GM21423 (cell line): ENCODE data around the gene TMEM139.

Experiments
- ATAC-seq: cut with Tn5 transposase; IDR thresholded peaks from one replicate; pipeline ENCODE4 v1.9.1; 2021; ENCODE audit warnings: mild to moderate bottlenecking, moderate library complexity; ENCODE audit not compliant: unreplicated experiment

Gene TMEM139

GRCh38 chr7:143284591-143285469 is at the start of gene TMEM139:
TMEM139 (plus strand) TSS chr7:143284958; CDS start chr7:143285958, 1,000 bp downstream.
- ATAC-seq: no peak

- no peak for ATAC-seq
These were observed 49.2 kb upstream of the TMEM139 start for GRCh38 chr7:143235561-143235960.

DNA sequence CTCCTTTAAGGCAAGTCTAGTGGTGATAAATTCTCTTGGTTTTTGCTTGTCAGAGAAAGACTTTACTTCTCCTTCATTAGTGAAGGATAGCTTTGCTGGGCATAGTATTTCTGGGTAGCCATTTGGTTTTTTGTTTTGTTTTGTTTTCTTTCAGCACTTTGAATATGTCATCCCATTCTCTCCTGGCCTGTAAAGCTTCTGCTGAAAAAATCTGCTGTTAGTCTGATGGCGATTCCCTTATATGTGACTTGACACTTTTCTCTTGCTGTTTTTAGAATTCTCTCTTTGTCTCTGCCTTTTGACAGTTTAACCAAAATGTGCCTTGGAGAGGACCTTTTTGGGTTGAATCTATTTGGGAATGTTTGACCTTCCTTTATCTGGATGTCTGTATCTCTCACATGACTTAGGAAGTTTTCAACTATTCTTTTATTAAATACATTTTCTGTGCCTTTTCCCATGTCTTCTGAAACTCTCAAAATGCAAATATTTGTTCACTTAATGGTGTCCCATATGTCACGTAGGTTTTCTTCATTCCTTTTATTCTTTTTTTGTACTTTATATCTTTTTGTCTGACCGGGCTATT is 48.3 kb upstream of the TMEM139 start:
- ATAC-seq: no peak

DNA sequence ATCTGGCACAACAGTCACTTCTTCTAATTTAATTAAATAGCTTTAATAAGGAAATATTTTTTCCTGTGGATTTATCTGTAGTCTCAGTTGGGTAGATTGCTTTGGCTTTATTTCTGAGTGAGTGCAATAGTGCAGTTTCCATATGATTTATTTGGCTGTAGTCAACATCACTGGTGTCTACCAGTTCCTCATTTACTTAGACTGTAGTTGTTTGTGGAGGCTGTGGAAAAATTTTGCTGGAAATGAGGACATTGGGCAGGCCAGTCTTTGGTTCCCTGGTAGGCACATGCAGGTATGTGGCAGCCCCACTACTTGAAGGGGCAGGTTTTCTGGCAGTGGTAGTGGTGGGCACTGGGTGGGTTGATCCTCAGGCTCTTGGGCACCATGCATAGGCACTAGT is 47.4 kb upstream of the TMEM139 start:
- no peak for ATAC-seq

- ATAC-seq: no peak
These were observed 46.3 kb upstream of the TMEM139 start for GRCh38 chr7:143238289-143238980.

DNA sequence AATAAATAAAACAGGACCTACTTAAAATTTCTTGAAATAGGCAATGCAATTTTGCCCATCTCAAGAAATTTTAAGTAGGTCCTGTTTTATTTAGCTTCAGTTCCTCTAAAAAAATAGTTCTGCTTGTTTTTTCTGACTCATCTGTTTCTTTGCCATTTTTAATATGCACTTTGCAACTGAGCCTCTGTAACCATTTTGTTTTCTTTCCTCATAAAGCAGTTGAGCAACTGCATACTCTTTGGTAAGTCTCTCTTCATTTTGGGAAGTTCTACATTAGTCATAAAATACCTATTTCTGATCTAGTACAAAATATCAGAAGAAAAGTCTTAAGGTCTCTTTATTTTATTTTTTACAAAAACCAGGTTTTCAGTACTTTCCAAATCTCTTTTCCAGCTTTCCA is 44.9 kb upstream of the TMEM139 start:
- ATAC-seq: no peak

DNA sequence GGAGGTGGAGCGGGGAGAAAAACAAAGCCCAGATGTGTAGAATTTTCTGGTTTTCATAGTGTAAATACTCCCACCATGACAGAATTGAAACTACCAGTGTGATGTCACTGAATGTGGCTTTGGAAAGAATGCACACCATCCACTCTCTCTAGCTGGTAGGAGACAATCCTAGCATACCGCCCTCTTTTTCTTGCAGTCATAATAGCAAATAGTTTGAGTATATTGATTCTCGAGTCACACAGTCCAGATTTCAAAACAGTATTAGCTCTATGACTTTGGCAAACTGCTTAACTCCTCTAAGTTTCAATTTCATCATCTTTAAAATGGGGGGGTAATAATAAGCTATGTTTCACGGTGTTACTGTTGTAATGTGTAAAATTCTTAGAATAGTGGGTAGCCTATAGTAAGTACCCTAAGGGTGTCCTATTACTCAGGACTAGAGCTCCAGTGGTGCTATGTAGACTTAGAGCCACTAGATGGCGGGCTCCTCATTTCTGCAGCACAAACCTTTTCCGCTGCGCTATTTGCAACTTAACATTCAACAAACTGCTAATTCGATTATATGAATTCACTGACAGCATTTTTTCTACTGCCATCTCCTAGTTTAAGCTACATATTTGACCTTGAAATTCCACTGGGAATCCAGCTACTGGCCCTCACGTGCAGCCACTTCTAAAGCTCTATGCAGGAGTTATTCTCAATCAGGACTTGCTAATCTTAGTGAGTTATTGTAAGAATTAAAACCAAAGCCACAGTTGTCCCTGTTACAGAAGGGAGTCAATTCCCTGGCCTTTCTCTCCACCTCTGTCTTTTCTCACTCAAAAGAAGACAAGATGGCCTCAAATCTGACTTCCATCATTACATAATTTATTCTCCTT is 44.2 kb upstream of the TMEM139 start:
- ATAC-seq: peak; percentile 96

DNA sequence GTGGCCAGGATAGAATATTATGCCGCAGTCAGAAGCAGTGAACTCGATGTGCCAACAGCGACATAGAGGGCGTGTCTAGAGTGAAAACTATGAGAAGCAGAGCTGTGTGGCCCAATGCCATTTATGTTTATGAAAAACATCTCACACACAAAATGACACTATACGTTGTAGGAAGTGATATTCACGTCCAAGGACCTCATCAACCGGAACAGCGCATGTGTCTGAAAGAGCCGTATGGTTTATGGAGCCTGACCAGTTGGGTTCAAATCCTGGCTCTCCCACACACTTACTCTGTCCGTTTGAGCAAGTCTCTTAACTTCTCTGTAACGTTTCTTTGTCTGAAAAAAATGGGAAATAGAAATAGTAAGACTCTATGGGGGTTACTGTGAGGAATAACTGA is 42.5 kb upstream of the TMEM139 start:
- no peak for ATAC-seq

DNA sequence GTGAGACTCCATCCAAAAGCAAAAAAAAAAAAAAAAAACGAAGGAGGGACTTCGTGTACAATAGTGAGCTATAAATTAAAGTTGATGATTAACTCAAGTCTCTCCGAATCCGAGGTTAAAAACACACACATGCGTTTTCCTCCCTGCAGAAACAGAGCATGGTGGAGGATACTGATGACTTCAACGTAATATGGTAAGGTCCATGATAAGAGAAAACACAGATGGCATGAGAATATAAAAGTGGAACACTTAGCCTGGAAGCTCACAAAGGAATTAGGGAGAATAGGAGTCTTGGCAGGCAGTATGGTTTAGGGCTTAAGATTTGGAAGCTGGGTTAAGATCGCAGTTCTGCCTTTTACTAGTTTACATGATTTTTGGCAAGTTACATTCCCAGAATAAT is 41.6 kb upstream of the TMEM139 start:
- ATAC-seq: no peak

DNA sequence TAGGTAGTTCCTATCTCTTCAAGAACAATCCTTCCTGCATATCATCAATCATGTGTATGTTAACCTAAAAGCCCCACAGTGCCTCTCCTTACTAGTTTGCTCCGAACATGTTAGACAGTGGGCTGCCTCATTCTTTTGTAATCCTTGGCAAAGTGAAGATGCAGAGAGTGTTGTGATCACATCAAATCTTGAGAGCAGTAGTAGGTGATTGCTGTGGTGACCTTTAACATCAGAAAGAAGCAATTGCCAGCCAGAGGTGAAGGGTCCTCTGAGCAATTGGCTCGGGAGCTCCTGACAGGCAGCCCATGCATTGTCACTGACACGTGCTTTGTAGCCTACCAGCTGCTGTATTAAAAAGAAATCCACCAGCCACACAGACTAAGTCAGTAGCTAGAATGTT is 41.1 kb upstream of the TMEM139 start:
- no peak for ATAC-seq

DNA sequence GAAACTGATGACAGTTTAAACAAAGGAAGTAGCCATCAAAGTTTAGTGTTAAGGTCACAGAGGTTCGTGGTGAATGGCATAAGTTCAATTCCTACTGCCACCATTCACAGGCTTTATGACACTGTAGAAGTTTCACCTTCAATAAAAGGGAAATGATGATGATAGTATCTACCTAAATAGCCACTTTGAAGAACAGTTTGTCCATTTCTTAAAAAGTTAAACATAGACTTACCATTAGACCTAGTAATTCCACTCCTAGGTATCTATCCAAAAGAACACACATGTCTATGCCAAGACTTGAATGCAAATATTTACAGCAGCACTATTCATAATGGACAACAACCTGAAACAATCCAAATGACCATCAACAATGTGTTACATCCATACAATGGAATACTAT is 40.4 kb upstream of the TMEM139 start:
- ATAC-seq: no peak

- ATAC-seq: no peak
These were observed 39.6 kb upstream of the TMEM139 start for GRCh38 chr7:143245123-143245522.

- no peak for ATAC-seq
These were observed 37.4 kb upstream of the TMEM139 start for GRCh38 chr7:143247372-143247771.

- ATAC-seq: no peak
These were observed 35.9 kb upstream of the TMEM139 start for GRCh38 chr7:143248761-143249354.

DNA sequence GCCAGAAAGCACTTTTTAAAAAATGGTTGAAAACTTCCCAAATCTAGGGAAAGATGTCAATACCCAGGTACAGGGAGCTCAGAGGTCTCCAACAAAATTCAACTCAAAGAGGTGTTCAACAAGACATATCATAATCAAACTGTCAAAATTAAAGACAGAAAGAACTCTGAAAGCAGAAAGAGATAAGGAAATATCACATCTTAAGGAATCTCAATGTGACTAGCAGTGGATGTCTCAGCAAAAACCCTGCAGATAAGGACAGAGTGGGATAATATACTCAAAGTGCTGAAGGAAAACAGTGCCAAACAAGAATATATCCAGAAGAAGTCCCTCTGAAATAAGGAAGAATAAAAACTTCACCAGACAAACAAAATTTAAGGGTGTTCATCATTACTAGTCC is 34.6 kb upstream of the TMEM139 start:
- no peak for ATAC-seq

GRCh38 chr7:143250822-143251221 is 33.9 kb upstream of the TMEM139 start:
- no peak for ATAC-seq

GRCh38 chr7:143252006-143252405 is 32.8 kb upstream of the TMEM139 start:
- no peak for ATAC-seq

DNA sequence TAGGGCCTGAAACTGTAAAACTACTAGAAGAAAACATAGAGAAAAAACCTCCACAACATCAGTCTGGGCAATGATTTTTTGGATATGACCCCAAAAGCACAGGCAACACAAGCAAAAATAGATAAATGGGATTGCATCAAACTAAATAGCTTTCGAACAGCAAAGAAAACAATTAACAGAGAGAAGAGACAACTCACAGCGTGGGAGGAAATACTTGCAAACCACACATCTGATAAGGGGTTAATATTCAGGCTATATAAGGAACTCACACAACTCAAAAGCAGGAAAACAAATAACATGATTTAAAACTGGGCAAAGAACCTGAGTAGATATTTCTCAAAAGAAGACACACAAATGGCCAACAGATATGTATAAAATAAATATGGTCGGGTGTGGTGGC is 29.2 kb upstream of the TMEM139 start:
- ATAC-seq: no peak

DNA sequence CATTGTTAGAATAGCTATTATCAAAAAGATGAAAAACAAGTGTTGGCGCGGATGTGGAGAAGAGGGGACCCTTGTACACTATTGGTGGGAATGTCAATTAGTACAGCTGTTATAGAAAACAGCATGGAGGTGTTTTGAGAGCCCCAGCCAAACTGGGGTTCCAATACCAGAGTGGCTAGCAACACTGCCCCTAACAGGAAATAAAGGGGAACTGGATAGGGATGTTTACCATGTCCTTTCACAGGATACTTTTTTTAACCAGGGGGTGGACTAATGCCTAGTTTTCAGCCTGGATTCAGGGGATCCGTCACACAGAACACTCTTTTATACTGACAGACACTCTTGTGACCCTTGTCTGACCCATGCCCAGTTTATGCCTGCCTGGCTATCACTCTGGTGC is 28.4 kb upstream of the TMEM139 start:
- ATAC-seq: no peak

DNA sequence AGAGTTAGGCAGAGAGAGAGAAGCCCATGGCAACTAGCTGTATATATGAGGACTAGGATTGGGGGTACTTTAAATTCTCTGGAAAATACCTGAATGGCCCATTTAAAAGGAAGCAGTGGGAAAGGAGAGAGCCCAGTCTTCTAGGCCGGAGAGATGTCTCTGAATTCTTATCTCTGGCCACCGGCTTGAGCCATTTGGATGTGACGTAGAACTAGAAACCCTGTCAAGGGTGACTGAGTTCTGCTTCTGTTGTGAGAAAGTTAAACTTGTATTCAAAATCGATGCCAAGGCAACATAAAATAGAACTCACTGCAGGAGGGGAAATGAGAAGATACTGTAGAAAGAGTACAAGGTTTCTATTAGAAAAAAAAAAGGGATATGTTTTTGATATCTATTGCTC is 27.8 kb upstream of the TMEM139 start:
- ATAC-seq: no peak

- no peak for ATAC-seq
These were observed 27.3 kb upstream of the TMEM139 start for GRCh38 chr7:143257501-143257900.
